HG03025 (cell line): ENCODE data around the gene DHODH.
"Not testable (repeated sequence)": the region's sequence is repeated elsewhere in the genome, so short reads cannot be mapped to it uniquely, and the experiment has no call there.

Experiments used
- ATAC-seq: cut with Tn5 transposase; IDR thresholded peaks from one replicate; pipeline ENCODE4 v1.9.1; 2021; ENCODE audit warnings: mild to moderate bottlenecking, moderate library complexity; ENCODE audit not compliant: unreplicated experiment, low FRiP score

Gene DHODH

DNA sequence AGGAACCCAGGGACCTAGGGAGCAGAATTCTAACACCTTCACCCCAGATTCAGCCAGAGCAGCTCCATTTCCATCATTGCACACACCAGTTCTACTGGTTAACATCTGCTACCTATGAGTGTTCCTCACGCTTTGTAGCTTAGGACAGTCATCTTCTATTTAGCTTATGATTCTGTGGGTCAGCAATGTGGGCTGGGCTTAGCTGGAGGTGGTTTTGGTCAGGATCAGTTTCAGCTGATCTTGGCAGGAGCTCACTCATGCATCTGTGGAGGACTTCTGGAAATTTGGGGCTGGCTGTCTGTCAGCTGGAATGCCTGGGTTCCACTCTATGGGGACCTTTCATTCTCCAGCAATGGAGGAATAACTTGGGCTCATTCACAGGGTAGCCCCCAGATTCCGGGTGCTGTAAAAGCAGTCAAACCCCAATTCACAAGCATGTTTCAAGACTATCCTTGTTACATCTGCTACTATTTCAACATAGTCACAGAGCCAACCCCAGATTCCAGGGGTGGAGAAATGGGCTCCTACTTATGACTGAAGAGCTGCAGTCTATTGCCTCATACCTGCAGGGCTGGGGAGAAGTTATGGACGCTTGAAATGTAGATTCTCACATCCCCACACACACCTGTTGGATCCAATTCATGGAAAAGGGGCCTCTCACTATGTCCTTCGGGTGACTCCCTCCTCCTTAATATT is 42.4 kb downstream of the DHODH start:
- no peak for ATAC-seq

DNA sequence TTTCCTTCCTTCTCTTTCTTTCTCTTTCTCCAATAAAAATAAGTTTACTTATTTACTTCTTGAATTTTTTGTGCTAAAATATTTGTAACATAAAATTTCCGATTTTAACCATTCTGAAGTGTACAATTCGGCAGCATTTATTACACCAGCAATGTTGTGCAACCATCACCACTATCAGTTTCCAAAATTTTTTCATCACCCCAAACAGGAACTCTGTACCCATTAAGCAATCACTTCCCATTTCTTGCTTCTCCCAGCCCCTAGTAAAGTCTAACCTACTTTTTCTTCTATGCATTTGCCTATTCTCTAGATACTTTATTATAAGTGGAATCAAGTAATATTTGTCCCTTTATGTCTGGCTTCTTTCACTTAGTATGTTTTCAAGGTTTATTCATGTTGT is 43.3 kb downstream of the DHODH start:
- ATAC-seq: no peak

DNA sequence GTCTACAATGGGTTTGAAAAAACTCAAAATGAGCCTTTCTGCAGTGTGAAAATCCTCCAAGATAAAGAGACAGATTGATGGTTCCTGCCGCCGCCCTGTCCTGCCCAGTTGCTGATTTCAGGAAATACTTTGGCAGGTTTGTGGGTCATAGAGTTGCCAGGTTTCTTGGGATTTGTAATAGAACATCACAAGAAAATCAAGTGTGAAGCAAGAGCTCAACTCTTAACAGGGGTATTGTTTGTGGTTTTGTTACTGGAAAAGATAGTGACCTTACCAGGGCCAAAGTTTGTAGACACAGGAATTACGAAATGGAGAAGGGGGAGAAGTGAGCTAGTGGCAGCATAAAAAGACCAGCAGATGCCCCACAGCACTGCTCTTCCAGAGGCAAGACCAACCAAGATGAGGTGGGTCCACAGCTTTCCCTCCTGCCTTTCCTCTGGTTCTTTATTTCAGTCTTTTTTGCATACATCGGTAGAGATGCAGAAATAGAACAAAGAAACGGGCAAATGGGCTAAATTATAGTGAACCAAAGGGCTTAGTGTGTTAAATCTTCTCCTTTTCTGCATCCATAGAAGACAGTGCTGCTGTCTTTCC is 45.8 kb downstream of the DHODH start, which contains the start of gene HP:
TSS of gene HP (plus strand) at position 252 of the 594 bp plus-strand sequence. CDS start at position 400, 148 bp downstream.
- ATAC-seq: not testable (repeated sequence)

DNA sequence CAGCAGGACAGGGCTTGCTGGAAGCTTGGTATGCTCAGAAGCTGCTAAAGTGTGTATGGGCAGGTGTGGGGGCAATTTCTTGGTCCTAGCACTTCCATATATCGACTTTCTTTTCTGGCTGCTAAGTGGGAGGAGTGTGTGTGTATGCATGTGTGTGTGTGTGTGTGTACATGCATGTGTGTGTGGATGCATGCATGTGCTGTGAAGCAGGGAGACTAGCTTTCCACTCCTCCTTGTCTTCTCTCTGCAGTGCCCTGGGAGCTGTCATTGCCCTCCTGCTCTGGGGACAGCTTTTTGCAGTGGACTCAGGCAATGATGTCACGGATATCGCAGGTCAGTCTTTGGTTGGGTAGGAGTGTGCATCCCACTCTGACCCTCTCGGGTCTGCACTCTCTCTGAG is 47.4 kb downstream of the DHODH start:
- ATAC-seq: no peak

GRCh38 chr16:72057313-72057712 is 48.8 kb downstream of the DHODH start:
- not testable (repeated sequence) for ATAC-seq

DNA sequence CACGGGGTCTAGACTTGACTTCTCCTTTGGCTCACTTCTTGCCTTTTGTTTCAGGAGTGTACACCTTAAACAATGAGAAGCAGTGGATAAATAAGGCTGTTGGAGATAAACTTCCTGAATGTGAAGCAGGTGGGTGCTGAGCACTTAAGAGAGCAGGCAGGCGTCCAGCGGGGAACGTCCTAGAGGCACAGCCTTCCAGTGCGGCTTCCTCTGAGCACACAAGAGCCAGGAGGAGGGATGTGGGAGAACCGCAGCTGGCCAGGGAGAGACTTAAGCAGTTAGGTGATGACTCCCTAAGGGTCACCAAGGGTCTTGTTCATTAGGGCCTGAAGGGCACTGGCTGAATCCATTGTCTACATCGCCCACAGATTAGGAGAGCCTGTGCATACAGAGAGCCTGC is 50.5 kb downstream of the DHODH start:
- ATAC-seq: not testable (repeated sequence)

GRCh38 chr16:72060405-72060804 is 51.9 kb downstream of the DHODH start:
- ATAC-seq: no peak

DNA sequence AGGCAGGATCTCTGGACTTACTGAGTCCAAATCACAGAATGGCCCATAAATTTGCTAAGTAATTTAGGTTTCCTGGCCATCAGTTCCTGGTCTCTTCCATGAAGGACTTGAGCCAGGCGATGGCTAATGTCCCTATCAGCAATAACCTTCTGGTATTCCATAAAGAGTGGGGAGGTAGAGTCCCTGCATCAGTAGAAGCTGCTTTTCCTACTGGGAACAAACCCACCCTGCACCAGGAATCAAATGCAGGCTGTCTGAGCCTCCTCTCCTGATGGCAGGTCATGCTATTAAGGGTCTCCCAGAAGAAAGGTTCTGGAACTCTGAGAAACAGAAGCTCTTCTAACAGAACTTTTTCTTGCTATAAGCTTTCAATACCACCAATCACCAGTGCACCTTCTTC is 53.0 kb downstream of the DHODH start:
- ATAC-seq: no peak

DNA sequence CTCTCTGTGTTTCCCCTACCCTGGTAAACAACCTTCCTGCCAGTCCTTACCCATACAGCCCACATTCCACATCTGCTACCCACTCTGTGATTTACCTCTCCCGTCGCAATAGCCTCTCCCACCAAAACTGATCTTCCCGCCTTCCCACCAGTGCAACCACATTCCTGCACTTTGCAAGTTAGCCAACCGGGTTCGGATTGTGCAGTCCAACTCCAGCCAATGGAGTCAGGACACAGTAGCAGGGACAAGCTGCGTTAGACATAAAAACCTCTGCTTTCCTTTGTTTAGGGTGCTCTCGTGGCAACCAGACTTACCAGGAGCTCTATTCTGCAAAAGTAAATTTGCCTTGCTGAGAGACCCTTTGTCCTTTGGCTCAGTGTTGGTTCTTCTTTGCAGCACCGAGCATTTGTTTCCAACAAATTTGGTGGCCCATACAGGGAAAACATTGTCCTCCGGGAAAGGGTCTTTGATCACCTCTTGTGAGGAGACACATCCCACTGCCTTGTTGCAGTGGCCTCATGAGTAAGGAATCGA is 55.9 kb downstream of the DHODH start:
- ATAC-seq: no peak

DNA sequence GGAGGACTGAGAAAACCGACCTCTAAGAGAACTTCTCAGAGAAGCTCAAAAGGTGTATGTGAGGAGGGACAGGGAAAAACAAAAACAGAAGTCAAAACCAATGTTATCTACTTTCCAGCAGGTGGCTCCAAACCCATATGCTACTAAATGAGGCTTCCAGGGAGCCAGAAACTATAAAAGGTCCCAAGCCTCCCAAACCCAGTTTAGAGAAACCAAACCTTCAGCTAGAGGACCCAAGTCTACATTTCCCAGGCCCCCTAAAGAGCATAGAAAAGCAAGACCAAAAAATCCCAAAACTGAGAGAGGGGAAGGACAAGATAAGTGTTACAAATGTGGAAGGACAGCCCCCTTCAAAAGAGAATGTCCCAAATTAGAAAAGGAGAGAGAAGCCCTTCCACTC is 58.2 kb downstream of the DHODH start:
- ATAC-seq: no peak

DNA sequence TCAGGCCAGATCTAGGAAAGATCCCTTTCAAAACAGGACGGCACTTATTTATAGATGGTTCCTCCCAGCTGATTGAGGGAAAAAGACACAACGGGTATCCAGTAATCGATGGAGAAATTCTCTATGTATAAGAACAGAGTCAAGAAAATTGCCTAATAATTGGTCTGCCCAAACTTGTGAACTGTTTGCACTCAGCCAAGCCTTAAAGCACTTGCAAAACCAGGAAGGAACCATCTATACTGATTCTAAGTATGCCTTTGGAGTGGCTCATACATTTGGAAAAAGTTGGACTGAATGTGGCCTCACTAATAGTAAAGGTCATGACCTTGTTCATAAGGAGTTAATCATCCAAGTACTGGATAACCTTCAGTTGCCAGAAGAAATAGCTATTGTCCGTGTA is 60.4 kb downstream of the DHODH start:
- ATAC-seq: no peak

- no peak for ATAC-seq
Measured at GRCh38 chr16:72072514-72073342, 64.2 kb downstream of the DHODH start.

DNA sequence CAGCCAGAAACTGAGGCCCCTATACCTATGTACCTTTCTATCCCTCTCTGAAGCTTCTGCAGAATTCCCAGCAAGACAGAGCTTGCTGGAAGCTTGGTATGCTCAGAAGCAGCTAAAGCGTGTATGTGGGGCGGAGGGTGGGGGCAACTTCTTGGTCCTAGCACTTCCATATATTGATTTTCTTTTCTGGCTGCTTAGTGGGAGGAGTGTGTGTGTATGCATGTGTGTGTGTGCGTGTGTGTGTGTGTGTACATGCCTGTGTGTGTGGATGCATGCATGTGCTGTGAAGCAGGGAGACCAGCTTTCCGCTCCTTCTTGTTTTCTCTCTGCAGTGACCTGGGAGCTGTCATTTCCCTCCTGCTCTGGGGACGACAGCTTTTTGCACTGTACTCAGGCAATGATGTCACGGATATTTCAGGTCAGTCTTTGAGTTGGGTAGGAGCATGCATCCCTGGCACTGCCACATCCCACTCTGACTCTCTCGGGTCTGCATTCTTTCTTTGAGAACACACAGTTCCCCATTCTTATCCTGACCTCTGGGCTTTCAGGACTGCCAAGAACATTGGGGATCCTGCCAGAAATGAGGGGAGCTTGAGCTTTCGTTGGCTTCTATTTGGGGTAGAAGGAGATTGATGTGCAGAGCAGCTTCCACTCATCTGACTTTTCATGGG is 65.2 kb downstream of the DHODH start:
- no peak for ATAC-seq

DNA sequence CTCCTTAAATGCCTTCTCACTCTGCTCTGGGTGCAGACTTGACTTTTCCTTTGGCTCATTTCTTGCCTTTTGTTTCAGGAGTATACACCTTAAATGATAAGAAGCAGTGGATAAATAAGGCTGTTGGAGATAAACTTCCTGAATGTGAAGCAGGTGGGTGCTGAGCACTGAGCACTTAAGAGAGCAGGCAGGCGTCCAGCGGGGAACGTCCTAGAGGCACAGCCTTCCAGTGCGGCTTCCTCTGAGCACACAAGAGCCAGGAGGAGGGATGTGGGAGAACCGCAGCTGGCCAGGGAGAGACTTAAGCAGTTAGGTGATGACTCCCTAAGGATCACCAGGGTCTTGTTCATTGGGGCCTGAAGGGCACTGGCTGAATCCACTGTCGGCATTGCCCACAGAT is 66.5 kb downstream of the DHODH start:
- not testable (repeated sequence) for ATAC-seq
